Activated CD8-positive, alpha-beta memory T cell treated with anti-CD3 and anti-CD28 coated beads, Interleukin-2, amount 50 U/mL, for 1 hour (primary cell): ENCODE measurements around the gene ADAM15.

Experiments used
- DNase-seq: peaks from one replicate; pipeline ENCODE4 v3.0.0-alpha.2; 2020; ENCODE audit errors: extremely low read depth

The ADAM15 gene

DNA sequence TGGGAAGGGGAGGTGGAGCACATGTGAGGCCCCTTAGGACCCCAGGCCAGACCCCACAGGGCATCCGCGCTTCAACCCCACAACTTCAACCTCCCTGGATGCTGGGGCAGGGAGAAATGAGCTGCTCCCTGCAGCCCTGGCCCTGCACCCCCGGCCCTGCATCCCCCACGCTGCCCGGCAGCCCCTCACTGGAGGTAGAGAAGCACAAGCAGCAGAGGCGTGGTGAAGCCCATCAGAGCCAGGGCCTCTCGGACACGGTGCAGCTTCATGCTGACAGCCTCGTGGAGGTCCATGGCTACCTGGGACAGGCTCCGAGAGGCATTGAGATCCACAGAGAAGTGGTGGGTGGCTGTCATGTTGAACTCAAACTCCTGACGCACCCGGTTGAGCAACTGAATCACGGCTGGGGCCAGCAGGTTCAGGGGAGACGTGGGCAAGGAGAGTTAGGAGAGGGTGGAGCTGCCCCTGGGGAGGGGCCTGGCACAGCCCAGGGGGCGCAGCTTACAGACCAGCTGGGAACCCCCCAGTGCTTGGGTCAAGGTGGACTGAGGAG is 20.8 kb upstream of the ADAM15 start:
- DNase-seq: no peak

GRCh38 chr1:155030899-155031298 is 20.2 kb upstream of the ADAM15 start:
- DNase-seq: no peak

DNA sequence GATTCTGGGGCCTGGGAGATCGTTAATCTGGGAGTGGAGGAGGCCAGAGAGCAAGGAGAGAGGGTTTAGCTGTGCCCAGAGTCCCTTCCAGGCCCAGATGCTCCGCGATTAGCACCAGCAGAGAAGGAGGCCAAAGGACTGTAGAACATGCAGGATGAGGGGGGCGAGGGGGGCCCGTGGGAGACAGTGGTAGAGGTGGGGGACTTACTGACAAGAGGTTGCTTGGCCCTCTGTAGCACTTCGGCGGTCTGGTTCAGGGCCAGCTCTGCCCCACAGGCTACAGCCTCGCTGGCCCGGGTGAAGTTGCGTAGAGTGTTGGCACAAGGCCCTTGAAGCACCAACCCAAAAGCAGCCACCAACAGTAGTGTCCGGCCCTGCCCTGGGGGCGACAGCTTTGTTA is 18.2 kb upstream of the ADAM15 start:
- no peak for DNase-seq

- no peak for DNase-seq
Measured at GRCh38 chr1:155033524-155033923, 17.6 kb upstream of the ADAM15 start, which contains the start of the genes DCST1 and DCST2. Gene DCST1 (plus strand): TSS chr1:155033824. CDS start chr1:155034037, 213 bp downstream. Gene DCST2 (minus strand): TSS chr1:155033781. CDS start chr1:155033701, 80 bp downstream.

DNA sequence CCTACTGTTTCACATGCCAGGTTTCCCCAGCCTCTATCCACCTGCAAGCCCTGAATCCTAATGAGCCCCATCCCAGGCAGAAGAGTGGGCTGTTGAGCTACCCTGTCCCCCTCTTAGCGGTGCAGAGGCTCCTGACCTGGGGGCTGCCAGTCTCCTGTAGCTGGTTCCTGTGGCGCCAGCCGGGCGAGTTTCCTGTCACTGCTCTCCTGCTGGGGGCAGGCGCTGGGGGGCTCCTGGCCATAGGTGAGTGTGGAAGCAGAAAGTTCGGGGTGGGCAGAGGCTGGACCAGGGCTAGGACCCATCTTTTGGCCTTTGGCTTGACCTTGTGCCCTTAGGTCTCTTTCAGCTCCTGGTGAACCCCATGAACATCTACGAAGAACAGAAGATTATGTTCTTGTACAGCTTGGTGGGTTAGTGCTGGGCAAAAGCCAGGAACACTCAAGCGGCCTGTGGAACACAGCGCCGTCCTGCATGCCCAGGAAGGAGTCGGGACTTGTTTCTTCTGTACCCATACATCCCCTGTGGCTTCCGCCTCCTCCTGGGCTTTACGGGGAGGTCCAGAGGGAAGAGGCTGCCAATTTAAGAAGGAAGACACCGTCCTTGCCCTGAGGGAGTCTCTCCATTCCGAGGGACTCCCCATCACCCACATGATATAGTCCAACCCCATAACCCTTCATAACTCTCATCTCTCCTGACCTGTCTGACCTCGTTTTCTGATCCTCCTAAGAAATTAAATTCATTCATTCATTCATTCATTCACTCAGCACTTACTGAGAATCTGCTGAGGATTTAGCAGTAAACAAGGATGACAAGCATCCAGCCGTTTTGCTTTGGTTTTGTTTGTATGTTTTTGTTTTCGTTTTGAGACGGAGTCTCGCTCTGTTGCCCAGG is 16.6 kb upstream of the ADAM15 start:
- no peak for DNase-seq

- DNase-seq: no peak
Measured at GRCh38 chr1:155035936-155036335, 15.2 kb upstream of the ADAM15 start.

DNA sequence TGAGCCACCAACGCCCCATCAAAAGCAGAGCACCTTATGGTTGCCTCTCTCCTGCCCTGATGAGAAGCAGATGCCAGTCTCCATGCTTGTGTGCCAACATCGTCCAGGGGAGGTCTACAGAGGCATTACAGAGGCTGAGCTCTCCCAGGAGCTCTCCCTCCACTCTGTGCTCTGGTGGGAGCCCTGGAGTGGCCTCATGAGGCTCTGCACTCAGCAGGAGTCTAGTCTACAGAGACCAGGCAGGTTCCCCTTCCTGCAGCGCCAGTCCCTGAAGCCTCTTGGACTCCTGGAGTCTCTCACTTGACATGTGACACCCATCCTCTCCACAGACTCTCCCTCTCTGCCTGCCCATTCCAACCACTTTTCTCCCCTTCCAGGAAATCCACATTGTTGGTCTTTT is 14.1 kb upstream of the ADAM15 start:
- DNase-seq: no peak

- DNase-seq: no peak
Measured at GRCh38 chr1:155037851-155038441, 13.2 kb upstream of the ADAM15 start.

DNA sequence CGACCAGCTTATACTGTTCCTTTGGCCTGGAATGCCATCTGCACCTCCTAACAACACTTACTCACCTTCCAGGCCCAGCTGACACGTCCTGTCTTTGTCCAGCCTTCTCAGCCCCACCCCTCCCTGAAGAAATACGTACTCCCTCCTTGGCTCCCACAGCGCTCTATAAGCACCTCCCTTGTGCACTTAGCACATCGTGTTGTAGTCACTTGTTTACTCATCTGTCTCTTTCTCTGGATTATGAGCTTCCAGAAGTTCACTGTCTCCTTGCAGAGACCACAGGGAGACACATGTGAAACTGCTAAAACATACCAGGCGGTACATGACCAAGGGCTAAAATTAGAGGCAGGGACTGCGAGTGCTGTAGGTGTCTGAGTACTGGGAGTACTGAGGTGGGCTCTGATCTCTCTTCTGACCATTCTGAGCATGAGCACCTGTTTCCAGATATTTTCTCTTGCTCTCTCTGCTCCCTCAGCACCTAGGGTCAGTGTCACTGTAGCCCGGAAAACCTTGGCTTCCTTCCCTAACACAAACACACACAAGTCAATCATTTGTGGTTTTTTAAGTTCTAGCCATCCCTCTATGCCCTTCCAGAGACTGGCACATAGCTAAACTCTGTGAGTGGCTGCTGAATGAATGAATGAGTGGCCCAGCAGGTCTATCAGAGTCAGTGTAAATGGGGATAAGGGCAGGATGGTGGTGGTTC is 12.4 kb upstream of the ADAM15 start:
- no peak for DNase-seq

DNA sequence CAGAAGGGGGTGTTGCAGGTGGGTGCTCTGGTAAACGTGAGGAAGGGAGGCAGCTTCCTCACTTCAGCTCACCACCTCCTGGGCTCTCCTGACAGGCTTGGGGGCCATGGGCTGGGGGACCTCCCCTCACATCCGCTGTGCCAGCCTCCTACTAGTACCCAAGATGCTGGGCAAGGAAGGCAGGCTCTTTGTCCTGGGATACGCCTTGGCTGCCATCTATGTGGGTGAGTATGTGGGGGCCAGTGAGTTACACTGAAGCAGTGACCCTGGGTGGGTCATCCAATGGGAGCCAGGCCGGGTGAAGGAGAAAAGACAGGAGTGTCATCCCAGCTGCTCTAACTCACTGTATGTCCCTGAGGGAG is 11.8 kb upstream of the ADAM15 start:
- no peak for DNase-seq

DNA sequence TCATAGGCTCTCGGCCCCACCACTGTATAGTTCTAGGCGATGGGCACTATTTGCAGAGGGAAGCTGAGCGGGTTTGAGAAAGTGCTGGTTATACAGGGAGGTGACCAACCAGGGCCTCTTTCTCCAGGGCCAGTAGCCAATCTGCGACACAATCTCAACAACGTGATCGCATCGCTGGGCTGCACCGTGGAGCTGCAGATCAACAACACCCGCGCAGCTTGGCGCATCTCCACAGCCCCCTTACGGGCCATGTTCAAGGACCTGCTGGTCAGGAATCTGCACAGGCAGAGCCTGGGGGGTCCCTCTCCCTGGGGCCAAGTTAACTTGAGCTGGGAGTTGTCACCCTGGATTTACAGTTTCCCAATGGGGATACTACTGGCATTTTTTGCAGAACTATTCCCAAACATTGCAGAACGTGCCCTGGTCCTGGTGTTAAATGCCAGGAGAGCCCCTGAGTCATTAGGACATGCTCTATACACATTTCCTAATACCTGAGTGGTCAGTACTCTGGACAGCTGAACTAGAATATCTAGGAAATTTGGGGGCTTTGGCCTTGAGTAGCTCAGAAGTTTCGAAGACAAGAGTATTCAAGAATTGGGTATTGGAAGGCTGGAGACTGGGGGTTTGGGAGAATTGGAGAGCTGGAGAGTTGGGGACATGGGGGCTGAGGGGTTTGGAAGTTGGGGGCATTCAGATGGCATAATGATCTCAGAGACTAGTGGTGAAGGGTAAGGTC is 10.6 kb upstream of the ADAM15 start:
- DNase-seq: no peak

DNA sequence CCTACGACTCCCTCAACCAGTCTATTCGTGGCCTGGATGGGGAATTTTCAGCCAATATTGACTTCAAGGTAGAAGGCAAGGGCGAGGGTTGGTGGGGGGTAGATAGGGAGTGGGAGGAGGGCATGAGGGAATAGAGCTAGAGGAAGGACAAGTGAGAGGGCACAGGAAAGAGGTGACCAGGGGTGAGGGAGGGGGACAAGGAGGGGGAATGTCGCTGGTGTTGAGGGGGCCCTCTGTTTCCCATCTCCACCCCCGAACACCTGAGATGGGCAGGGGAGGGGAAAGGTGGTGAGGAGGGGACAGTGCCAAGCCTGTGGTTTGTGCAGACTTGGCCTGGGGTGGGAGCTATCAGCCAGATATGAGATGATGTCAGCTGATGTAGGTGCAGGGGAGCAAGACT is 8.3 kb upstream of the ADAM15 start:
- no peak for DNase-seq

DNA sequence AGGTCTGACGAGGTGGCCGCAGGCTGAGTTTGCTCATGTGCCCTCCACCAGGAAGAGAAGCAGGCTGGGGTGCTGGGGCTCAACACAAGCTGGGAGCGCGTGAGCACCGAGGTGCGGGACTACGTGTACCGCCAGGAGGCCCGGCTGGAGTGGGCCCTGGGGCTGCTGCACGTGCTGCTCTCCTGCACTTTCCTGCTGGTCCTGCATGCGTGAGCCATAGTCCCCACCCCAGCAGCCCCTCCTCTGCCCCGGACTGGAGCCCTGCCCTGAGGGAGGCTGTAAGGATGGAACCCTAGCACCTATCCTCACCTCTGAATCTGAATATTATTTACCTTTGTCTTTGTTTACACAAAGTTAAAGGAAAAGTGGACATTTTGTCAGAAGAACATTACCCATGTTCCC is 7.8 kb upstream of the ADAM15 start:
- DNase-seq: no peak

GRCh38 chr1:155043793-155044192 is 7.3 kb upstream of the ADAM15 start:
- no peak for DNase-seq

- no peak for DNase-seq
Measured at GRCh38 chr1:155044365-155044764, 6.8 kb upstream of the ADAM15 start.

DNA sequence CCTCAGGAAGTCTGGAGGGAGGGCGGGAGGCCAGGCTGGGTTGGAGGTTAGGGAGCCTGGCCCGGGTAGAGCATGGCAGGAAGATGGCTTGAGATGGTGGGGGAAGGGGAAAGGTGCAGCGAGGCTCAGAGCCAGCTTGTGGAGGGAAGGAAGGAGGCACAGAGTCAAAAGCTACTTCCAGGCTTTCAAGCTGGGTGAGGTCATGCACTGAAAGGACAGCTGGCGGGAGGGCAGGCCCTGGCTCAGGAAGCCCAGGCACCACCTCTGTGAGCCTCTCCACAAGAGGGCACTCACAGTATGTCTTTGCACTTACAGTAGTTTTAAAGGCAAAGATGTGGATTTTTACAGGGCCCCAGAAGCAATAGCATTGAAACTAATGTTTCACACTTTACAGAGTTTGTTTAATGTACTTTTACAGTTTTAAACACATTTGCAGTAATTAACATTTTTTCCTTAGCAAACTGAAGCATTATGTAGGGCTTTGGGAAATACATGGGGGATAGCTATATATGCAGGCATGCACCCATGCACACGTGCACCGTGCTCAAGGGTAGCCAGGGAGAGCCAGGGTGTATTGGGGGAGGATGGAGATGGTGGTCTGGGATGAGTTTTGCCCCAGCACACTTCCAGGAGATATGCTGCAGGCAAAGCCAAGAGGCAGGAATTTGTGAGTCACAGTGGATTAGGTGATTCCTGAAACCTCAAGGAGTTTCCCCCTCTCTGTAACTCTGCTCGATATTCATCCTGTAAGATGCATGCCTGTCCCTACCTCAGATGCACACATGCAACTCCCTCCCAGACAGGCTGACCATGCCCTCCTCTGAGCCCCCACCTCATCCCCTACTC is 6.1 kb upstream of the ADAM15 start:
- DNase-seq: no peak

DNA sequence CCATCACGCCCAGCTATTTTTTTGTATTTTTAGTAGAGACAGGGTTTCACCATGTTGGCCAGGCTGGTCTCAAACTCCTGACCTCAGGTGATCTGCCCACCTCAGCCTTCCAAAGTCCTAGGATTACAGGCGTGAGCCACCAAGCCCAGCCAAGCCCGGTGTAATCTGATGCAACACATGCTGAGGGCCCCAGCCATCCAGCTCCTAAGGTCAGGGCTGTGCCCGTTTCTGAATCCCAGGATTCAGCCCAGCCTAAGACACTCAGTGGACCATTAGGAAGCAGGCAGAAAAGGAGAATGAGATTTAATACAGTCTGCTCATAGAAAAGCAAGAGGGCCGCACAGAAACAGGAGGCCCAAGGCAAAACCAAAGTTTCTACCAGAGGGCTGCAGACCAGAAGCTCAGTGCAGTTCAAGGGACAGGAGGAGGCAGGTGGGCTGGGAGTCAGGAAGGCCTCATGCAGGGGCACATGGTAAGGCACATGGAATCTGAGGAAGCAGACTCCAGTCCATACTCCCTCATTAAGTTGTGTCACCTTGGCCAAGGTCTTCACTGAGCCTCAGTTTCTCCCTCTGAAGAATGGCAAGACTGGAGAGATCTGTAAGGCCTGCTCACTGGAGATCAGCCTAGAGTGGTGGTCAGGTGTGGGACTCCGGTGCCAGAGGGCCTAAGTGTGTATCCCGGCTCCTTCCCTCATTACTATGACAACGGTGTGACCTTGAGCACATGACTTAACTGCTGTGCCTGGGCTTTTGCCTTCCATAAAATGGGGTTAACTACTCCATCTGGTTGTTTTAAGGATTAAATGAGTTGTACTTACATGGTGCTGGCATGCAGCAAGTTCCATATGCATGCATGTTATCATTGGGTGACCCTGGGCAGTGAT is 2.4 kb upstream of the ADAM15 start:
- DNase-seq: no peak

- no peak for DNase-seq
Measured at GRCh38 chr1:155049651-155050559, 1.2 kb upstream of the ADAM15 start.

GRCh38 chr1:155051342-155051776 is 243 bp downstream of the ADAM15 start:
- DNase-seq: no peak
